Uterus (tissue), 4 donors: ENCODE measurements around the gene FAM167B. TPM values are rescaled to one million over a fixed set of nuclear protein-coding genes. Genes with fewer than 3 reads are reported as not detected.
A peak's percentile ranks its signal among the peaks of the same experiment; 100 is the strongest.

Source experiments
- DNase-seq, 2 donors: peaks; one replicate each; pipeline ENCODE4 v3.0.0-alpha.2; 2019 to 2020
- H3K27ac ChIP-seq, 2 donors: fragments of 200-600 bp; sonication (generic); 1 replicate in 1 of 2; 2 replicates in 1 of 2; pipeline ENCODE4 v1.5.1; 2016 to 2018
- H3K27me3 ChIP-seq, 2 donors: fragments of 200-600 bp; sonication (generic); one replicate each; pipeline ENCODE4 v1.5.1; 2018 to 2019; ENCODE audit warnings: control low read depth in 1 of 2
- H3K36me3 ChIP-seq, 2 donors: fragments of 200-600 bp; sonication (generic); one replicate each; pipeline ENCODE4 v1.5.1; 2019; ENCODE audit warnings: control low read depth in 1 of 2
- H3K4me1 ChIP-seq, 2 donors: fragments of 200-600 bp; sonication (generic); one replicate each; pipeline ENCODE4 v1.5.1; 2018 to 2019; ENCODE audit warnings: control low read depth in 1 of 2
- H3K4me3 ChIP-seq, 2 donors: fragments of 200-600 bp; sonication (generic); 1 replicate in 1 of 2; 2 replicates in 1 of 2; pipeline ENCODE4 v1.5.1; 2018 to 2019; ENCODE audit warnings: mild to moderate bottlenecking in 1 of 2
- H3K9me3 ChIP-seq, 2 donors: fragments of 200-600 bp; sonication (generic); one replicate each; pipeline ENCODE4 v1.5.1; 2019; ENCODE audit warnings: control low read depth in 1 of 2
- POLR2A ChIP-seq, 2 donors: fragments of 450-650 bp; IDR thresholded peaks; one replicate each; pipeline ENCODE4 v1.6.1; 2016; ENCODE audit warnings: antibody characterized with exemption in 2 of 2, mild to moderate bottlenecking in 1 of 2, moderate library complexity in 1 of 2
- intact Hi-C: fragments of 100-400 bp; cut with DNase I; formaldehyde crosslinking; loops from one replicate; pipeline ENCODE4 v1.15.1; 2023; ENCODE audit warnings: low total_unique reads
- total RNA-seq, 4 donors: library from RNA; depleted of rRNA in 3 of 4; stranded (reverse); fragments of >200 nt in 3 of 4; gene quantifications; one replicate each; pipeline versions ENCODE4 v1.1.0 to v1.2.4, GENCODE V29; 2014 to 2023
- TF ChIP-seq, protein P1 (sequence below), 4 experiments: fragments of 200-600 bp in 2 of 4; fragments of 450-650 bp in 2 of 4; sonication (generic) in 2 of 4; IDR thresholded peaks; one replicate each; pipeline ENCODE4 v1.5.1; 2016 to 2019; ENCODE audit warnings: antibody characterized with exemption in 4 of 4, mild to moderate bottlenecking in 2 of 4, moderate library complexity in 1 of 4
- donor health status: DM: yes; HTN: yes; CAD: no.

FAM167B gene
- total RNA-seq, 4 donors from 2014 or later = 1.2 to 29.0 (median 13.1) TPM; not detected in 1

DNA sequence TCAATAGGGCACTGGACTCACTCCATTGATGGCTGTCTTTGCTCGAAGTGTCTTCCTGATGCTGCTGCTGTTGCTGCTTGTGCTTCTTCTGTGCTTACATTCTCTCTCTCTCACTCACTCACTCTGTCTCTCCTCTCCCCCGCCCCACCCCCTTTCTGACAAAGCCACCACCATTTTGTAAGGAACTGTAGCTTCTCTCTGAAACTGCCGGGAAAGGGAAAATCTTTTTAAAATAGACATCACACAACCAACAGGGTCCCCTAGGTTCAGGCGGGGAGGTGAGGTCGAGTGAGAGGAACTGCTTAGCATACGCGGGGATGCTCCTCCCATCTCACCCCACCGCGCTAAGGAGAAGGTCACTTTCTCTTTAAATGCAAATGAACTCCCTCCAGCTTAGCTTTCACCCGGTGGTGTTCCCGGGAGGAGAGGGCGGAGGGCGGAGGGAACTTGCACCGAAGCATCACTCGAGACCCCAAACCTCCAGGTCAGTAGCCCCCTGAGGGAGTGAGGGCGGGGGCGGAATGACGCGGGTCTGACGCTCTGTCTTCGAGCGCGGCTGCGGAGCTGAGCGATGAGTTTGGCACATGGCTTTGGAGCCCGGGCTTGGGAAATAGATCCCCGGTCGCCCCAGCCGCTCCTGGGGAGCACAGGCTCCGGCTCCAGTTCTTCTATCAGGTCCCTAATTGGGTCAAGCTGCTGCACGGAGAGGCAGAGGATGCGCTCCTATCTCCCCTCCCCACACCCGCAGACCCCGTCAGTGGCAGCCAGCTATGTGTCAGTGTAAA, 46.6 kb upstream of the FAM167B start, which contains the start of gene CCDC28B:
TSS of gene CCDC28B (plus strand) at position 370 of the 785 bp plus-strand sequence. CDS start 1,341 bp downstream, outside the sequence.
- peak; percentile 74 to 77 for DNase-seq
- Histone ChIP-seq H3K4me3 (peak within 1 kb of the TSS; percentile 51 to 73), H3K27ac (peak within 1 kb of the TSS; percentile 81 to 90), H3K27me3 (no peaks in the 10 kb centered on the region), H3K9me3 (no peaks in the 10 kb centered on the region), H3K36me3 (no peaks in the 10 kb centered on the region), H3K4me1 (peaks cover 0 to 19% of the 10 kb centered on the region in 2 donors)
- intact Hi-C loops = no loop called here
- TF ChIP-seq POLR2A (IDR thresholded peaks at IDR 0.05) = peak in 1 of 2 donors; percentile 25
- TF ChIP-seq, protein P1, sequence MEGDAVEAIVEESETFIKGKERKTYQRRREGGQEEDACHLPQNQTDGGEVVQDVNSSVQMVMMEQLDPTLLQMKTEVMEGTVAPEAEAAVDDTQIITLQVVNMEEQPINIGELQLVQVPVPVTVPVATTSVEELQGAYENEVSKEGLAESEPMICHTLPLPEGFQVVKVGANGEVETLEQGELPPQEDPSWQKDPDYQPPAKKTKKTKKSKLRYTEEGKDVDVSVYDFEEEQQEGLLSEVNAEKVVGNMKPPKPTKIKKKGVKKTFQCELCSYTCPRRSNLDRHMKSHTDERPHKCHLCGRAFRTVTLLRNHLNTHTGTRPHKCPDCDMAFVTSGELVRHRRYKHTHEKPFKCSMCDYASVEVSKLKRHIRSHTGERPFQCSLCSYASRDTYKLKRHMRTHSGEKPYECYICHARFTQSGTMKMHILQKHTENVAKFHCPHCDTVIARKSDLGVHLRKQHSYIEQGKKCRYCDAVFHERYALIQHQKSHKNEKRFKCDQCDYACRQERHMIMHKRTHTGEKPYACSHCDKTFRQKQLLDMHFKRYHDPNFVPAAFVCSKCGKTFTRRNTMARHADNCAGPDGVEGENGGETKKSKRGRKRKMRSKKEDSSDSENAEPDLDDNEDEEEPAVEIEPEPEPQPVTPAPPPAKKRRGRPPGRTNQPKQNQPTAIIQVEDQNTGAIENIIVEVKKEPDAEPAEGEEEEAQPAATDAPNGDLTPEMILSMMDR (IDR thresholded peaks at IDR 0.05) = no peak

DNA sequence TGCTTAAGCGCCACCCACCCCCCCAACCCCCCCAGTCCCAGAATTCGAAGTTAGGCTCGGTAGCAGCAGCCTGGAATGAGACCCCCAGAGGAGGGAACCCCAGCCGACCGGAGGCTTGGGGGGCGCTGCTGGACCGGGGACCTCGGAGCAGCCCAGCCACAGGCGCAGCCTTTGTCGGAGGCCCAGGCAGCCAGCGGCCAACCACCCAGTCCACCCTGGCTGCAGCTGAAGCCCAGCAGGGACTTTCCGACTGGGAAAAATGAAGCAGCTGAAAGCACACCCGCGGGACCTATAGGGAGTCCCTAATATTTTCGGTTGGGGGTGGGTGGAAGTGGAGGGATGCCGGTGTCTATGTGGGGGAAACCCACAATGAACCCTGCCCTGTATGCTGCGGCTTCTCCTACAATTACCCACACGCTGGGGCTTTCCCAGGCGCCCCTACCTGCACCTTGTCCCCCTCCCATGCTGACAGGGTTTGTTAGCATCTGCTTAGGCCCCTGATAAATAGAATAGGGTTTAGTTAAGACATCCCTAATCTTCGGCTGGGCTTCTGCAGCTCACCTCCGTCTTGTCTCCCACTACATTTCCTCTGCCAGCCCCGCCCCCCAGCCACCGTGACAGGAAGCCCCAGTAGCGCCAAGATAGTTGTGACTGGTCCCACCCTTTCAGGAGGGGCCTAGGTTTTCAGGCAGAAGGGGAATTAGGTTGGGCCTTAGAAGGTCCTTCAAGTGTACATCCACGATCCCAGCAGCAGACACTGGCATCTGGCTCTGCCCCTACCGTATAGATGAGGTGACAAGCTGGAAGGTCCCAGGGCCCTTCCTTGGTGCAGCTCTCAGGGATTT, 45.8 kb upstream of the FAM167B start:
- Histone ChIP-seq H3K4me3 (peak overlapping the region; percentile 51 to 73), H3K9me3 (no peaks in the 10 kb centered on the region), H3K27ac (peak overlapping the region; percentile 81 to 90), H3K36me3 (no peaks in the 10 kb centered on the region), H3K4me1 (peaks cover 0 to 19% of the 10 kb centered on the region in 2 donors), H3K27me3 (no peaks in the 10 kb centered on the region)
- intact Hi-C loops = no loop called here
- peak; percentile 66 to 68 for DNase-seq
- TF ChIP-seq, protein P1 (IDR thresholded peaks at IDR 0.05) = peak in 1 of 4 experiments; percentile 22
- no peak for TF ChIP-seq POLR2A (IDR thresholded peaks at IDR 0.05)

DNA sequence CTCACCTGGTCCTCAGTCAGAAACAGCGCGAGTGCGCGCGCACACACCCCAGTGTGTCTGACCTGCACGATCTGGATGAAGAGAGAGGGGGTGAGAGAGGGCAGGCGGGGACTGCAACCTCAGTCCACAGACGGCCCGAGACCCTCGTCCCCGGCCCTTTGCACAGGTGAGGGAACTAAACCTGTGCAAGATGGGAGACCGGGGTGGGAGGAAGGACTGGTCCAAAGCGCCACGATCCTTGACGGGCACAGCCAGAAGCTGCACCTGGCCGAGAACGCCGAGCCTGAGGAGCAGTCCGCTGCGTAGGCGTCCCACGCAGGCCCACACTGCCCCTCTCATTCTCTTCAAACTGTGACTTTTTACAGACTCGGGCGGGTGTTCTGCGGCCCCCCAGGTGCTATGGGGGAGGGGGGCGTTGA, 42.1 kb upstream of the FAM167B start:
- no peaks in the 10 kb centered on the region for H3K36me3 ChIP-seq
- peak overlapping the region; percentile 53 to 71 for H3K27ac ChIP-seq
- H3K9me3 ChIP-seq = no peaks in the 10 kb centered on the region
- peaks cover 0 to 12% of the 10 kb centered on the region in 2 donors for H3K4me1 ChIP-seq
- H3K4me3 ChIP-seq = peak overlapping the region; percentile 51 to 52
- TF ChIP-seq POLR2A (IDR thresholded peaks at IDR 0.05) = no peak
- TF ChIP-seq, protein P1 (IDR thresholded peaks at IDR 0.05) = no peak
- no peaks in the 10 kb centered on the region for H3K27me3 ChIP-seq
- intact Hi-C loops = no loop called here
- peak in 1 of 2 donors; percentile 26 for DNase-seq

DNA sequence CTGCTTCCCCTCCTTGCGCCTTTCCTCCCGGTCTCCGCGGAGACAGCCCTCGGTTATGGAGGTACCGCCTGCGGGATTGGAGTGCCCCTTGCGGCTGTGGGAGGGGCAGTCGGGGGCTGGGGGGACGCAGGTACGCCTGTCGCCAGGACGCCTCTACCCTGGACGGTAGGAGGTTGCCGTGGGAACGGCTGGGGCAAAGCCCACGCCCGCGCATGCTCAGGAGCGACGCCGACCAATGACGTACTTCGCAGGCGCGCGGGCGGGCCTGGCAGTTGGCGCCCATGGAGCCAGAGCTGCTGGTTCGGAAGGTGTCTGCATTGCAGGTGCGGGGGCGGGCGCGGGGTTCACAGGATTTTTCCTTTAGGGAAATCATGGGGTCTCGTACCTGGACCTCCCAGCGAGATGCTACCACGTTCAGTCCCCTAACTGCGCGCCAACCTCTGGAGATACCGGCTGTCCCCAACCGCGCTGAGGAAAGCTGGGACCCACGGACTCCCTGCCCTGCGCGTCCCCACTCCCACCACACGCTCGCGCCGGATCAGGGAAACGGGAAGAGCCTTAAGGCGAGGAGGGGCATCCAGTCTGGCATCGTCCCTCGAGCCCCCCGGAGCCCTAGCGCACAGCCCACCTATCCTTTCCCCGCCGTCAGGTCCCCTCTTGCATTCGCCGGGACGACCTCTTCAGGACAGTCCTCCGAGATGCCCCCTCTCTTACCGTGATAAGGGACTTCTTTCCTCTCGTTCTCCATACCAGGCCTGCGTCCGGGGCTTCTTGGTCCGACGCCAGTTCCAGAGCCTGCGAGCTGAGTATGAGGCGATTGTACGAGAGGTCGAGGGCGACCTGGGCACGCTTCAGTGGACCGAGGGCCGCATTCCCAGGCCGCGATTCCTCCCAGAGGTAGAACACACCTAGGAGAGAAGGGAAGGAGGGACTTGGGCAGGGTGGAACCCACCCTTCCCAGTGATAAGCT, 41.3 kb upstream of the FAM167B start, which contains the start of gene IQCC:
TSS of gene IQCC (plus strand) at position 271 of the 970 bp plus-strand sequence. CDS start at position 282, 11 bp downstream.
- Histone ChIP-seq H3K4me3 (peak within 1 kb of the TSS; percentile 51 to 52), H3K36me3 (no peaks in the 10 kb centered on the region), H3K4me1 (peaks cover 0 to 12% of the 10 kb centered on the region in 2 donors), H3K9me3 (no peaks in the 10 kb centered on the region), H3K27ac (peak within 1 kb of the TSS; percentile 53 to 71), H3K27me3 (no peaks in the 10 kb centered on the region)
- intact Hi-C loops = no loop called here
- DNase-seq = peak; percentile 85 to 86
- TF ChIP-seq, protein P1 (IDR thresholded peaks at IDR 0.05) = peak in 1 of 4 experiments; percentile 2
- peak; percentile 26 to 71 for TF ChIP-seq POLR2A (IDR thresholded peaks at IDR 0.05)
